ENCODE data around the gene NKAIN1.
"Not testable (repeated sequence)": the region's sequence is repeated elsewhere in the genome, so short reads cannot be mapped to it uniquely, and the experiment has no call there.

Gene NKAIN1

GRCh38 chr1:31198150-31198549, 41.5 kb downstream of the NKAIN1 start:
- H3K4me1 ChIP-seq (ENCODE audit: low read length), result no peaks in the 10 kb centered on the region
- H4K20me1 ChIP-seq (ENCODE audit: insufficient read depth, low read length), result no peaks in the 10 kb centered on the region
- no peaks in the 10 kb centered on the region for H3F3A ChIP-seq (ENCODE audit: insufficient read depth, low read length)
- no peaks in the 10 kb centered on the region for H3K79me2 ChIP-seq (ENCODE audit: low read length)
- no peak overlapping the region for H3K27ac ChIP-seq (ENCODE audit: low read length)
- H3K9me3 ChIP-seq (replicated peaks; ENCODE audit: insufficient read depth, low read length), result no peaks in the 10 kb centered on the region
- H3K4me3 ChIP-seq (ENCODE audit: low read length), result no peak overlapping the region
- DNase-seq, result no peak
- peaks cover 24% of the 10 kb centered on the region for H3K27me3 ChIP-seq (replicated peaks; ENCODE audit: insufficient read depth, low read length)
- H3K36me3 ChIP-seq (replicated peaks; ENCODE audit: insufficient read depth, low read length), result no peaks in the 10 kb centered on the region
- no peaks in the 10 kb centered on the region for H3K9me2 ChIP-seq (replicated peaks; ENCODE audit: insufficient read depth, low read length)
- no peak overlapping the region for H3K4me2 ChIP-seq (ENCODE audit: low read depth, low read length)
- H2AFZ ChIP-seq (ENCODE audit: low read length), result no peak overlapping the region
- no peak overlapping the region for H3K9ac ChIP-seq (ENCODE audit: low read length)
- TF ChIP-seq CTCF (IDR thresholded peaks at IDR 0.05; ENCODE audit: low read length) (no peak), EZH2 (optimal IDR thresholded peaks at IDR 0.05; ENCODE audit: low read depth, low read length) (no peak), EZH2phosphoT487 (IDR thresholded peaks at IDR 0.05; ENCODE audit: low read length) (no peak)

GRCh38 chr1:31196685-31197084, 43.0 kb downstream of the NKAIN1 start:
- Histone ChIP-seq H3K4me2 (ENCODE audit: low read depth, low read length) (no peak overlapping the region), H4K20me1 (ENCODE audit: insufficient read depth, low read length) (no peaks in the 10 kb centered on the region), H3K79me2 (ENCODE audit: low read length) (no peaks in the 10 kb centered on the region), H3K9ac (ENCODE audit: low read length) (no peak overlapping the region), H3F3A (ENCODE audit: insufficient read depth, low read length) (no peaks in the 10 kb centered on the region), H3K9me3 (replicated peaks; ENCODE audit: insufficient read depth, low read length) (no peaks in the 10 kb centered on the region), H2AFZ (ENCODE audit: low read length) (no peak overlapping the region), H3K4me3 (ENCODE audit: low read length) (no peak overlapping the region), H3K36me3 (replicated peaks; ENCODE audit: insufficient read depth, low read length) (no peaks in the 10 kb centered on the region), H3K4me1 (ENCODE audit: low read length) (no peaks in the 10 kb centered on the region), H3K9me2 (replicated peaks; ENCODE audit: insufficient read depth, low read length) (no peaks in the 10 kb centered on the region), H3K27me3 (replicated peaks; ENCODE audit: insufficient read depth, low read length) (peaks cover 27% of the 10 kb centered on the region), H3K27ac (ENCODE audit: low read length) (no peak overlapping the region)
- TF ChIP-seq EZH2phosphoT487 (IDR thresholded peaks at IDR 0.05; ENCODE audit: low read length) (no peak), EZH2 (optimal IDR thresholded peaks at IDR 0.05; ENCODE audit: low read depth, low read length) (no peak)
- no peak for DNase-seq

GRCh38 chr1:31195267-31195666, 44.4 kb downstream of the NKAIN1 start:
- not testable (repeated sequence) for H3K9me2 ChIP-seq (replicated peaks; ENCODE audit: insufficient read depth, low read length); H2AFZ ChIP-seq (ENCODE audit: low read length); DNase-seq; H3K4me1 ChIP-seq (ENCODE audit: low read length); H4K20me1 ChIP-seq (ENCODE audit: insufficient read depth, low read length); H3K4me2 ChIP-seq (ENCODE audit: low read depth, low read length); H3K27ac ChIP-seq (ENCODE audit: low read length); H3F3A ChIP-seq (ENCODE audit: insufficient read depth, low read length); H3K36me3 ChIP-seq (replicated peaks; ENCODE audit: insufficient read depth, low read length); H3K4me3 ChIP-seq (ENCODE audit: low read length); H3K79me2 ChIP-seq (ENCODE audit: low read length); H3K9ac ChIP-seq (ENCODE audit: low read length); H3K9me3 ChIP-seq (replicated peaks; ENCODE audit: insufficient read depth, low read length)
- peaks cover 27% of the 10 kb centered on the region for H3K27me3 ChIP-seq (replicated peaks; ENCODE audit: insufficient read depth, low read length)

DNA sequence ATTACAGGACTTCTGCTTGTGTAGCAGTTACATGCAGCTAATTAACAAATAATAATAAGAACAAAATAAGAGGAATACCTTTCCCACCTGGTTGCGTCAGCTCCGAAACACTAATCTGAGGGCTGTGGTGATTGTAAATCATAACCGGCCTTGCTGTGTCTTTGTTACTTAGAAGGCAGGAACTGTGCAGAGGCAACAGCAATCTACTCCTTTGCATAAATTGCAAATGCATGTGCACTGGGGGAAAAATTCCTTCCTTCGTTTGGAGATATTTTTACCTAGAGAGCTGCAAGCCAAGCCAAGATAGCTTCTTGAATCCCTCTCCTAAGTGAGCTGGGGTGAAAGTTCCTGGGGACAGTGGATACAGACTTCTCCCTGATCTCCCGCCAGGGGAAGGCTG, 46.0 kb downstream of the NKAIN1 start:
- Histone ChIP-seq H3K9ac (ENCODE audit: low read length) (no peak overlapping the region), H3K36me3 (replicated peaks; ENCODE audit: insufficient read depth, low read length) (no peaks in the 10 kb centered on the region), H3K9me2 (replicated peaks; ENCODE audit: insufficient read depth, low read length) (no peaks in the 10 kb centered on the region), H3K27me3 (replicated peaks; ENCODE audit: insufficient read depth, low read length) (peaks cover 31% of the 10 kb centered on the region), H3K27ac (ENCODE audit: low read length) (no peak overlapping the region), H3F3A (ENCODE audit: insufficient read depth, low read length) (no peaks in the 10 kb centered on the region), H3K4me3 (ENCODE audit: low read length) (no peak overlapping the region), H3K9me3 (replicated peaks; ENCODE audit: insufficient read depth, low read length) (no peaks in the 10 kb centered on the region), H4K20me1 (ENCODE audit: insufficient read depth, low read length) (no peaks in the 10 kb centered on the region), H3K4me1 (ENCODE audit: low read length) (no peaks in the 10 kb centered on the region), H3K79me2 (ENCODE audit: low read length) (no peaks in the 10 kb centered on the region), H2AFZ (ENCODE audit: low read length) (no peak overlapping the region), H3K4me2 (ENCODE audit: low read depth, low read length) (no peak overlapping the region)
- TF ChIP-seq CTCF (IDR thresholded peaks at IDR 0.05; ENCODE audit: low read length) (no peak), EZH2phosphoT487 (IDR thresholded peaks at IDR 0.05; ENCODE audit: low read length) (no peak), EZH2 (optimal IDR thresholded peaks at IDR 0.05; ENCODE audit: low read depth, low read length) (no peak)
- no peak for DNase-seq
